Tongue (tissue), 2 donors: ENCODE measurements around the gene CPLANE2. TPM values are rescaled to one million over a fixed set of nuclear protein-coding genes. Genes with fewer than 3 reads are reported as not detected.
A peak's percentile ranks its signal among the peaks of the same experiment; 100 is the strongest.
"Not testable (repeated sequence)": the region's sequence is repeated elsewhere in the genome, so short reads cannot be mapped to it uniquely, and the experiment has no call there.

ENCODE experiments used
- DNase-seq: peaks from one replicate; pipeline ENCODE4 v3.0.0-alpha.2; 2015
- total RNA-seq: library from RNA; depleted of rRNA; stranded (reverse); fragments of >200 nt; gene quantifications from one replicate; pipeline ENCODE4 v1.2.3, GENCODE V29; 2014

Gene CPLANE2
- total RNA-seq, 1 donor from 2014 or later: 3.0 TPM

DNA sequence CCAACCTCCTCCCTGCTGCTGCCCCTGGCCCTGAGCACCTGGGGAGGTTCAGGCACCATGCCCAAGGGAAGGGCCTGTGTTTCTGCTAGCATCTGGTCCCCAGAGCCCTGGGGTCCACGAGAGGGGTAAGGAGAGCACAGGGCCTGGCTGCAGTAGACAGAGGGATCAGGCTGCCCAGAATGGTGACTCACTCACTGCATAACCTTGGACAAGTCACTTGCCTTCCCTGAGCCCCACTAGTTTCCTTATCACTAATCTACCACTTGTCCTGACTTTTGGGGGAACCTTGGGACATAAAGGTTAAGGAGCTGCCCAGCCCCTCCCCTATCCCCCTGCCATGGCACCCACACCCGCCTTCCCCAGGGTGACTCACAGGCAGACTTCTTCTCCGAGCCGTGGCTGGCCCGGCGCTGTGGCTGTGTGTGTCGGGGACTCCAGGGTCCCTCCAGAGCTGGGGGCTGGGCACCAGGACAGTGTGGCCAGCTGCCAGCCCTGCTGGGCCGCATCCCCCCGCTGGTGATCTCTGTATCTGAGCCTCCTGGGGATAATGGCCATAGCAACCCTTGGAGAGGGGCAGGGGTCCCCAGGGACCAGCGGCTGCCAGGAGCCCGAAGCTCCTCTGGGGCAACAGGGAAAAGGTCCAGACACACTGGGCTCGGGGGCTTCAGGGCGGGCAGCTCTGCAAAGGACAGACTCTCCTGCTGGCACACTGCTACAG is 28.6 kb downstream of the CPLANE2 start:
- DNase-seq: no peak

DNA sequence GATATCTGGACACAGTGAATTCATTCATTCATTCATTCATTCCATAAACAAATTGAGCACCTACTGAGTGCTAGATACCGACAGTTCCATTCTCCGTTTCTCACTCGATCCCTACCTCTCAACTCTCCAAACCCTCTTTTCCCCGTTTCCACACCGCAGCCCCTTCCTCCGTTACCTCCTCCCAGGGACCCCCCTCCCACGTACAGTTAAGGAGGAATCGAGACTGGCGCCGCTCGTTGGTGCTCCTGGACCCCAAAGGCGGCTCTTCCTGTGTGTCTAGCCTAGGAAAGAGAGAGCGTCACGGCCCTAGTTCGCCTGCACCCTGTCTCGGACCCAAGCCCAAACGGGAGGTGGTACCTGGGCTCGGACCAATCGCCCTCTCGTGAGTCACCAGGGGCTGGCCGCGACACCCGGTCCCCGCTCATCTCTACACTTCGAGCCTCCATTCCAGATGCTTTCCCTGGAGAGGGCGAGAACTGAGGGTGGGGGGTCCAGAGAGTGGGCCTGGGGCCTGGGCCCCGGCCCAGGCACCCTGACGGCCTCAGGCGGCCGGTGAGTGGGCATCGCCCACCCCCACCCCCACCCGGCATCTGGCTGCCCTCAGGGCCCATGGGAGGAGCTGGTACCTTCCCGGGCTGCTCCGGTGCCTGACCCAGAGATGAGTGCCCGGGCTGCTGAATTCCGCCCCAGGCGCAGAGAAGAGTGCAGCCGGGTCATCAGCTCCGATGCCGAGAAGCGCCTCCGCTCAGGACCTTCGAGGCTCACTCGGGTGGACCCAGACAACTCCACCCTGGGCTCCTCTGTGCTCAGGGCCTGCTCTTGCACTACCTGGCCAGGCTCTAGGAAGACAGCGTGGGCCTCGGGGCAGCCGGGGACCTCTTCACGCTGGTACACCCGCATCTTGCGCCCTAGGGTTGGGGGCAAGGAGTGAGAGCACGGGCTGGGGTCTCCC is 29.4 kb downstream of the CPLANE2 start:
- DNase-seq: peak; percentile 41

- peak; percentile 99 for DNase-seq
Observed at GRCh38 chr1:16206547-16207317, 30.3 kb downstream of the CPLANE2 start.

DNA sequence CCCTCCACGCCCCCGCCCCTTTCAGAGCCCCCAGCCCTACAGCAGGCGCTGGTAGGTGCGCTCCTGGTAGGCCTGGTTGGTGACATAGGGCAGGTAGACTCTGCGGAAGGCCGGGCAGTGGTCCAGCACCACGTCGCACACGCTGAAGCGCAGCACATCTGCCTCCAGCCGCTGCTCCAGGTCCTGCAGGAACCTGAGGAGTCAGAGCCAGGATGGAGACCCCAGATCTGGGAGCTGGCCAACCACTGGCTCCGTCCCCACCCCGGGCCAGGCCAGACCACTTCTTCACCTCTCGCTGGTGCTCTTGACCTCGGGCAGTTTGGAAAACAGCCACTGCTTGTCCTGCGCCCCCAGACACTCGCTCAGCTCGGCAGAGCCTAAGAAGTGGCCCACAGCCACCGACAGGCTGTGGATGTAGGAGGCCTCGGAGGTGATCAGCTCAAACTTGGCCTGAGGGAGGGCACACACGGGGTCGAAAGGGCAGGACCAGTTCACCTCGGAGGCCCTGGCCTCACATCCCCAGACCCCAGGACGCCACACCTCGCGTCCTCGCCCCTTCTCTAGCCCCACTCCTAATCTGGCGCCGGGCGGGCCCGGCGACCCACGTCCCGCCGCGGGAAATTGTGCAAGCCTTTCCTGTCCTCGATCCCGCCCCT is 31.0 kb downstream of the CPLANE2 start:
- no peak for DNase-seq

DNA sequence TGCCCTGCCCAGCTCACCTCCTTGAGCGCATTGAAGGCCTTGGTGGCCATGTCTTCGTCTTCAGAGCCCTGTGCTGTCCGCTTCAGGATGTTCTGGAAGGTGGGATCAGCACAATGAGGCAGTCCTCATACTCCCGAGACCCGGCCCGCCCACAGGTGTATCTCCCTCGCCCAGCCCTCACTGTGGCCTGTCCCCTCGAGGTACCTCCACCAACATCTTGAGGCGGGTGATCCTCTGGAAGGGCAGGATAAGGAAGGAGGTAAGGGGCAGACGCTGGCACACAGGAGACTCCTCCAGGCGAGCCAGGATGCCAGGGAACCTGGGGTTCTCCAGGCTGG is 31.7 kb downstream of the CPLANE2 start:
- DNase-seq: no peak

GRCh38 chr1:16204634-16205333 is 32.2 kb downstream of the CPLANE2 start:
- DNase-seq: peak; percentile 42

DNA sequence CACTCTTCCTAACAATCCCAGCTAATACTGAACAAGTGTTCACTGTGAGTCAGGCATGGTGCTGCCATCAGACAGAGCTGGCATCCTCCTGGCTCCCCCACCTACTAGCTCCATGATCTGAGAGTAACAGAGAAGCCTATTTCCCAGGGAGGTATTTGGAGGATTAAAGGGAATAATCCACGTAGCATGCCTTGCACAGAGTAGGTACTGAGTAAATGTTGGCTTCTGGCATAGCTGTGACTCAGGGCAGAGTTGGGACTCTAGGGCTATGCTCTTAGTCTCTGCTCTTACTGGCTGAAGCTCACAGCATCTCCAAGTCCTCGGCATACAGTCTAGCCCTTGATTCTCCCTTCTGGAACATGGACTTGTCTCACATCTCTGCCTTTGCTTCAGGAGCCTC is 32.8 kb downstream of the CPLANE2 start:
- no peak for DNase-seq

- DNase-seq: no peak
Observed at GRCh38 chr1:16203550-16203949, 33.4 kb downstream of the CPLANE2 start.

- no peak for DNase-seq
Observed at GRCh38 chr1:16202281-16203210, 34.4 kb downstream of the CPLANE2 start.

GRCh38 chr1:16199700-16200099 is 37.3 kb downstream of the CPLANE2 start:
- DNase-seq: no peak

DNA sequence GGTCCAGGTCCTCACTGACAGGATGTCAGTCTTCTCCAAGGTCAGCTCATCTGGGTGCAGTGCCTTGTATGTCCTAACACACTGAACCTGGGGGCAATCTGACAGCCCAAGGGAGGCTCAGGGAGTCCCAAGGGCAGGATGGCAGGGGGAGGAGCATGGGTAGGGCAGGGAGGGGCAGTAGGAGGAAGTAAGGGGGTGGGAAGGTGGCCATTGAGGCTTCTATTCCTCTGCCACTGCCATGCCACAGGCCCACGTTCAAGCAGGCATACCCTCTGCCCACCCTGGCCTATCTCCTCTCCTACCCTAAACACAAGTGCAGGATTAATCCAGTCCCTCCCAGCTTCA is 37.9 kb downstream of the CPLANE2 start:
- DNase-seq: no peak

DNA sequence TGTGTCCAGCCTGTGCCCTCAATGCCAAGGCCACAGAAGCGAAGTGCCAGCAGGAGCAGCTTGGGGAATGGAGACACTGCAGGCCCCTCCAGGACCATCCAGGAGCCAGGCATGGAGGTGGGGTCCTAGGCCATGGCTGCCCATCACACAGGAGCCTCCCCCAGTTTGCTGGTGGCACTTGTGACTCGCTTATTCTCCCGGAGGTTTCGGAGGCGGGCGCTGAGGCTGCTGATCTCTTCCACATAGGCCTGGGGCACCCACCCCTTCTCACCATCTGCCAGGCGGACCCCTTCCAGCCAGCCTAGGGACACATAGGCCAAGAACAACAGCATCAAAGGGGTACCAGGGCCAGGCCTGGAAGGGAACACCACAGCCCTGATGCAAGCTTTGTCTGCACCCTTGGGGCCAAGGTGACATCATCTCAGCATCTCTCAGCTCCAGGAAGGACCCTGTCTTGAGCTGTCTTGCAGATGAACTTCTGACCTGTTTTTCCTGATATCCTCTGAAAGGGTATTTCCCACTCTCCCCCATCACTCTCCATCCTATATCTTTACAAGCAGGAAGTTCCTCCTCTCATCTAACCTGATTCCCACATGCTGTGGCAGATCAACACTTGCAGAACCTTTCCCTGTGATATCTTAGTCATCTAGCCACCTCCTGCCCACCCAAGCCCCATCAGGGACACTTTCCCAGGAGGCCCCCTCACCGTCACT is 38.4 kb downstream of the CPLANE2 start:
- DNase-seq: no peak

DNA sequence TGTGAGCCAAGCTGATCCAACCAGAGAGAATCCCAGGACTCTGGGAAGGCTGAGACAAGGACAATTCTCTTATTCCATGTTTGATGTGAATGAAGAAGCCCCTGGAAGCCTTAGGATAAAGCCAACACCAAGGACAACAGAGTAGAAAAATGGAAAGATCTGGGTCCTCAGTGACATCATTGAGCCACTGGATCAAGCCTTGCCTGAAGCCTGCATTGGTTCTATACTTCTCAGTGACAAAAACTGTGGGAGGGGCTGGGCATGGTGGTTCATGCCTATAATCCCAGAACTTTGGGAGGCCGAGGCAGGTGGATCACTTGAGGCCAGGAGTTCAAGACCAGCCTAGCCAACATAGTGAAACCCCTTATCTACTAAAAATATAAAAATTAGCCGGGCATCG is 40.1 kb downstream of the CPLANE2 start:
- no peak for DNase-seq

- DNase-seq: not testable (repeated sequence)
Observed at GRCh38 chr1:16196139-16196538, 40.8 kb downstream of the CPLANE2 start.

DNA sequence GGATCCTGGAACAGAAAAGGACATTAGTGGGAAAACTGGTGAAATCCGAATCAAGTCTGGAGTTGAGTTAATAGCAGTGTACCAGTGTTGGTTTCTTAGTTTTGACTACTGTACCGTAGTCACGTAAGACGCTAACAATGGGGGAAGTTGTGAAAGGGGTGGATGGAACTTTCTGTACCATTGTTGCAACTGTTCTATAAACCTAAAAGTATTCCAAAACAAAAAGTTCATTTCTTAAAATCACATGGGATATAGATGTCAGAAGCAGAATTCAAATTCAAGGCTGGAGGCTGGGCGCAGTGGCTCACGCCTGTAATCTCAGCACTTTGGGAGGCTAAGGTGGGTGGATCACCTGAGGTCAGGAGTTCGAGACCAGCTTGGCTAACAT is 41.5 kb downstream of the CPLANE2 start:
- DNase-seq: no peak

DNA sequence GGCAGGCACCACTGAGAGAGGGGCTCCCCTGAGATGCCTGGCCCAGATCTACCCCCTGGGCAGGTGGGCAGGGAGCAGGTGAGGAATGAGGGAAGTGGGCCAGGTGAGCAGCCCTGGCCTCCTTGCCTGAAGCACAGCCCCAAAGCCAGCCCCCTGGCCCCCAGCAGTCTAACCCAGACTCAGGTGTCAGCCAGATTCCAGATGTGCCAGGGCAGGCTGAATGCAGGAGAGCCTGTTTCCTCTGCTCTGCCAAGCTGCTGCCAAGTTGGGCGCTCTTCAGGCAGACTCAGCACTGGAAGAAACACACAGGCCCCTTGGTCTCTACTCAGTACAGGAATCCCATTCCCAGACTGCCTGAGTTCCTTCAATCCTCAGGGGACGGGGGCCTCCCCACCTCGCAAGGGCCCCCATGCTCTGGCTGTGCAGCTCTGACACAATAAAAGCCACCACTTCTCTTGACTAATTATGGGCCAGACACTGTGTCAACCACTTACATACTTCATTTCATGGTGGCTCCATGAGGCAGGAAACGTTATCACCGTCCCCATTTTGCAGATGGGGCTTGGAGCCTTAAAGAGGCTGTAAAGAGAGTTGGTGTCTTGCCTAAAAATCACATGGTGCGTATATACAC is 45.0 kb downstream of the CPLANE2 start:
- no peak for DNase-seq

DNA sequence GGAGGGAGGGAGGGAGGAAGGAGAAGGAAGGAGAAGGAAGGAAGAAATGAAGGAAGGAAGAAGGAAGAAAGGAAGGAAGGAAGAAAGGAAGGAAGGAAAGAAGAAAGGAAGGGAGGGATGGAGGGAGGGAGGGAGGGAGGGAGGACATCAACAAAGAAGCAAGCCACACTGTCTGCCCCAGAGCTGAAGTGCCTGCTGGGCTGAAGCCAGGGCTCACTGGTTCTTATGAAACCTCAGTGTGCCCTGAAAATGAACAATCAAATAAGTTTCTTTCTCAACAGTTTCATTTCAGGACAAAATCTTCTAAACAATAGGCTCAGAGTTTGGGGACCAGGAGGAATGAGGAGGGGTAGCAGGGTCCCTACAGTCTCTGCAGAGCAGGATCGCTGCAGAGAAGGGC is 45.7 kb downstream of the CPLANE2 start:
- no peak for DNase-seq

DNA sequence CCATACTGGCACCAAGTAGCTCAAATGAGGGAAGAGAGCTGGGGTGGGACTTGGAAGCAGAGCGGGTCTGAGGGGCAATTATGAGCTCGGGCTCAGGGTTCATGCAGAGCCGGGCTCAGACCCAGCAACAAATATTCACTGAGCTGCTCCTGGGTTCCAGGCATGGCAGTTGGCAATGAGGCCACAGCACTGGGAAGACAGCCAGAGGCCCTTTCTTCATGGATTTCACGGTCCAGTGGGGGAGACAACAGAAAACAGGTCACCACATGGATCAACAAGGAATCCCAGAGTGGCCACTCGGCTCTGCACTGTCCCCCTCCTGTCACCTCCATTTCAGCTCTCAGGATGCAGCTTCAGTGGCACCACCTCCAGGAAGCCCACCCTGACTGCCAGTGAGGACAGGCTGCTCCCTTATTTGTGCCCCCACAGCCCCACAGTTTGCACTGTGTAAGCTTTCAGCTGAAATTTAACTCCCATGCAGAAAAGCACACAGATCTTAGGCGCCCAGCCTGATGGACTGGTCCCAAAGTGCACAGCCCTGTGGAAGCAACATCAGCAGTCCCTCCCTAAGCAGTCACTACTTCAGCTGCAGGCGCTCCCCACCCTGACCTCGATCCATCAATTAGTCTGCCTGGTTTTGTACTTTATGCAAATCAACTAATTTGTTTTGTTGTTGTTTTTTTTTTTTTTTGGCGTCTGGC is 46.9 kb downstream of the CPLANE2 start:
- peak; percentile 72 for DNase-seq

DNA sequence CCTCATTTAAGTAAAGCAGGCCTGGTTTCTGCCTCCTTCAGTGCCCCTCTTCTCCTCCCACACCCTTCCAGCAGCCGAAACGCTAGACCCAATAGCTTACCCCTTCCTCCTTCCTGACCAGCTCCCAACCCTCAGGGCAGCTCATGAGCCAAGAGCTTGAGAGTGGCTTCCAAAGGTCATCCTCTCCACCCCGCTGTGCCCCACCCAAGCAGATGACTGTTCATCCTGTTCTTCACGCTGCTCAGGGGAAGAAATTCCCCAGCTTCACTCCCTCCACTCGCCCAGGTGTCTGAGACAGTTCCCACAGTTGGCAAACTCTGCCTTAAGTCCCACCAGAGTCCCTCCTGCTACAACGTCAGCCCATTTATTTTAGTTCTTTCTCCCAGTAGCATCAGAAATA is 48.0 kb downstream of the CPLANE2 start:
- DNase-seq: no peak
